Suprapubic skin (tissue), 3 donors: Measurements from ENCODE around the gene KANSL1.

ENCODE experiments used
- CTCF ChIP-seq, 2 donors: fragments of 200-600 bp in 1 of 2; fragments of 450-650 bp in 1 of 2; sonication (generic) in 1 of 2; IDR thresholded peaks; one replicate each; pipeline ENCODE4 v1.5.1; 2016 to 2019; ENCODE audit warnings: antibody characterized with exemption in 2 of 2, mild to moderate bottlenecking in 1 of 2, moderate library complexity in 1 of 2
- POLR2A ChIP-seq, 2 donors: fragments of 450-650 bp; IDR thresholded peaks; one replicate each; pipeline ENCODE4 v1.6.1; 2017; ENCODE audit warnings: antibody characterized with exemption in 2 of 2, mild to moderate bottlenecking in 2 of 2, moderate library complexity in 2 of 2

GRCh38 chr17:46003907-46004748 lies 189.1 kb downstream of the KANSL1 start:
- TF ChIP-seq CTCF (IDR thresholded peaks at IDR 0.05) = no peak
- TF ChIP-seq POLR2A (IDR thresholded peaks at IDR 0.05) = no peak
